AG09319 (cell line): ENCODE results near the gene AGRN.
"Not testable (repeated sequence)": the region's sequence is repeated elsewhere in the genome, so short reads cannot be mapped to it uniquely, and the experiment has no call there.

Experiments used
- DNase-seq: peaks from one replicate; pipeline ENCODE4 v3.0.0-alpha.2; 2010; ENCODE audit warnings: low read depth; ENCODE audit errors: extremely low read depth
- TF ChIP-seq, protein P1 (sequence below): IDR thresholded peaks from 2 replicates; pipeline ENCODE4 v1.5.1; 2011; ENCODE audit warnings: low read depth, mild to moderate bottlenecking, inconsistent platforms, low read length, moderate library complexity

AGRN gene

DNA sequence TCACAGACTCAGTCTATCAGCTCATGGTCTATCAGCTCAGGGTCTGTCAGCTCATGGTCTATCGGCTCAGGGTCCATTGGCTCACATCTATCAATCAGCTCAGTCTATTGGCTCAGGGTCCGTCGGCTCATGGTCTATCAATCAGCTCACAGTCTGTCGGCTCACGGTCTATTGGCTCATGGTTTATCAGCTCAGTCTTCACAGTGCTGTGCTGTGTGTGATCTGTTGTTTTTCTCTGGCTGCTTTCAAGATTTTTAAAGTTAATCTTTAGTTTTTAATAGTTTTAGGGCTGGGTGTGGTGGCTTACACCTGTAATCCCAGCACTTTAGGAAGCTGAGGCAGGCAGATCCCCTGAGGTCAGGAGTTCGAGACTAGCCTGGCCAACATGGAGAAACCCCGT, 81.6 kb downstream of the AGRN start:
- DNase-seq: no peak
- TF ChIP-seq, protein P1, sequence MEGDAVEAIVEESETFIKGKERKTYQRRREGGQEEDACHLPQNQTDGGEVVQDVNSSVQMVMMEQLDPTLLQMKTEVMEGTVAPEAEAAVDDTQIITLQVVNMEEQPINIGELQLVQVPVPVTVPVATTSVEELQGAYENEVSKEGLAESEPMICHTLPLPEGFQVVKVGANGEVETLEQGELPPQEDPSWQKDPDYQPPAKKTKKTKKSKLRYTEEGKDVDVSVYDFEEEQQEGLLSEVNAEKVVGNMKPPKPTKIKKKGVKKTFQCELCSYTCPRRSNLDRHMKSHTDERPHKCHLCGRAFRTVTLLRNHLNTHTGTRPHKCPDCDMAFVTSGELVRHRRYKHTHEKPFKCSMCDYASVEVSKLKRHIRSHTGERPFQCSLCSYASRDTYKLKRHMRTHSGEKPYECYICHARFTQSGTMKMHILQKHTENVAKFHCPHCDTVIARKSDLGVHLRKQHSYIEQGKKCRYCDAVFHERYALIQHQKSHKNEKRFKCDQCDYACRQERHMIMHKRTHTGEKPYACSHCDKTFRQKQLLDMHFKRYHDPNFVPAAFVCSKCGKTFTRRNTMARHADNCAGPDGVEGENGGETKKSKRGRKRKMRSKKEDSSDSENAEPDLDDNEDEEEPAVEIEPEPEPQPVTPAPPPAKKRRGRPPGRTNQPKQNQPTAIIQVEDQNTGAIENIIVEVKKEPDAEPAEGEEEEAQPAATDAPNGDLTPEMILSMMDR: no peak

DNA sequence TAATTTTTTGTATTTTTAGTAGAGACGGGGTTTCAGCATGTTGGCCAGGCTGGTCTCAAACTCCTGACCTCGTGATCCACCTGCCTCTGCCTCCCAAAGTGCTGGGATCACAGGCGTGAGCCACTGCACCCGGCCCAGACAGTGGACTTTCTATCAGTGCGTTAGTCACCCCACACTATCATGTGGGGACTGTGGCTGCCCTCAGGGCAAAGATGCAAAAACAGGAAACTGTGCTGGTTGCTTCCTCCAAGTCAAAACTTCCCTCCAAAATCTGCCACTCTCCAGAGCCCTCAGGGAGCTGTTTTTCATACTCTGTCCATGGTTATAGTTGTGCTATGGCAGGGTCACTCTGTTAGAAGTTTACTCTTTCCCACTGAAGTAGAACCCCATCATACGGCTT, 84.2 kb downstream of the AGRN start:
- DNase-seq: not testable (repeated sequence)
